HG03558 (cell line): ENCODE data around the gene SLC10A3.

Experiments used
- ATAC-seq: cut with Tn5 transposase; IDR thresholded peaks from one replicate; pipeline ENCODE4 v1.9.1; 2021; ENCODE audit warnings: moderate number of reproducible peaks; ENCODE audit not compliant: unreplicated experiment; ENCODE audit errors: extremely low read depth

SLC10A3 gene

DNA sequence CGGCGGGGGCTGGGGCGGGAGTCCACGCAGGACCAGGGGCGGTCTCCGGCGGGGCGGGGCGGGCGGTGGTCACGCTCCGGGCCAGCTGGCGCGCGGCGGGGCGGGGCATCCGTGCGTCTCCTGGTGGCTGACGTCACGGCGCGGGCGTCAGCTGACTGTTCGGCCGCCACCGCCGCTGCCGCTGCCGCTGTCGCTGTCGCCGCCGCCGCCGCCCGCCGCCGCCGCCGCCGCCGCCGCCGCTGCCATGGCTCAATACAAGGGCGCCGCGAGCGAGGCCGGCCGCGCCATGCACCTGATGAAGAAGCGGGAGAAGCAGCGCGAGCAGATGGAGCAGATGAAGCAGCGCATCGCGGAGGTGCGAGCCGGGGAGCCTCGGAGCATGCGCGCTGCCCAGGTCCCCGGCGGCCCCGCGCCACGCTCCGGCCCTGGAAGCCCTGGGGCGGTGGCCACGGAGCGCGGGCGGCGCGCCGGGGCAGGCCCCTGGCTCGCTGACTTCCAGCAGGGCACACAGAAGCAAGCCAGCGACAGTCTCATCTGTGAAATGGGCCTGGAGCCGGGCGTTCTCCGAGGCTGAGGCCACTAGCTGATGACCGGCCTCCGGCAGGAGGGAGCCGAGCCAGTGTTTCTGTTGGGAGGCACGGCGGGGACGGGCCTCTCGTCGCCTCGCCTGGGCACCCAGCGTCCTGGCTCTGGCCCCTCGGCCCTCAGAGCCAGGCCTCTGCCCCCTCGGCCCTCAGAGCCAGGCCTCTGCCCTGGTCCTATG, 46.3 kb downstream of the SLC10A3 start, which contains the start of gene FAM50A:
TSS of gene FAM50A (plus strand) at position 150 of the 763 bp plus-strand sequence. CDS start at position 245, 95 bp downstream.
- ATAC-seq = no peak

DNA sequence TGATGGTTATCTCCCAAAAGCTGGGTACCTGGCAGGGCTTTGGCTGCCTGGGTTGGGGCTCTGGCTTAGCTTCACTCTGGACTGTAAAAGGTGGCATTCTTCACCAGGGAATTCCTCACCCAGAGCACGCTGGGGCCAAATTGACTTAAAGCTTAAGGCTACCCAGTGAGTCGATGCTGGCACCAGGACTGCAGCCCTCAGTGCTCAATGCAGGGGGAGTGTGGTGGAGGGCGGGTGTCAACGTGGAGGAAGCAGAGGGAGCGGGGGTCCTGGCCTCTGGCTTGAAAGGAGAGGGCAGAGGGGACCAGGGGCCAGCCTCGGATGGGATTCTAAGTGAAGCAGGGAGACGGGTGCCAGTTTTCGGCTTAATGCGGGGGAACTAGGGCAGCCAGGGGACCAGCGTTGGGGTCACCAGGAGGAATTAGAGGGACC, 46.9 kb downstream of the SLC10A3 start:
- ATAC-seq = no peak

DNA sequence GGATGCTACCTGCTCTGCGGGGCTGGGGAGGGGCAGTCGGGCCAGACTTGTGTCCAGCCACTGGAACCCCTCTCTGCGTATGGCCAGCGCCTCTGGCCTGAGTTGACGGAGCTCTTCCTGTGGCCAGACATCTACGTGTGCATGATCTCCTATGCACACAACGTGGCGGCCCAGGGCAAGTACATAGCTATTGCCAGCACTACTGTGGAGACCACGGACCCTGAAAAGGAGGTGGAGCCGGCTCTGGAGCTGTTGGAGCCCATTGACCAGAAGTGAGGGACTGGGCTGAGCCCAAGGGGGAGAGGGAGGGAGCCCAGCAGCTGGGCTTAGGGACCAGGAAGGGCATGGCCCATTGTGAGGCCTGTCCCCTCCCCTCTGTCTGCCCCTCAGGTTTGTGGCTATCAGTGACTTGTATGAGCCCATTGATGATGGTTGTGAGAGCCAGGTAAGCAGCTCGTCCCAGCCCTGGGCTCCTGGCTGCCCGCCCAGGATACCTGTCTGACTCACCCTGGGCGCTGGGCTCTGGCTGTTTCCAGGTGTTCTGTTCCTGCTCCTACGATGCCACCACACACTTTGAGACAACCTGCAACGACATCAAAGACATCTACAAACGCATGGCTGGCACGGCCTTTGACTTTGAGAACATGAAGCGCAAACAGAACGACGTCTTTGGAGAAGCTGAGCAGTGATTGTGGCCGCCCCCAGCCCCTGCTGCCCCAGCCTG, 48.3 kb downstream of the SLC10A3 start:
- ATAC-seq = no peak

DNA sequence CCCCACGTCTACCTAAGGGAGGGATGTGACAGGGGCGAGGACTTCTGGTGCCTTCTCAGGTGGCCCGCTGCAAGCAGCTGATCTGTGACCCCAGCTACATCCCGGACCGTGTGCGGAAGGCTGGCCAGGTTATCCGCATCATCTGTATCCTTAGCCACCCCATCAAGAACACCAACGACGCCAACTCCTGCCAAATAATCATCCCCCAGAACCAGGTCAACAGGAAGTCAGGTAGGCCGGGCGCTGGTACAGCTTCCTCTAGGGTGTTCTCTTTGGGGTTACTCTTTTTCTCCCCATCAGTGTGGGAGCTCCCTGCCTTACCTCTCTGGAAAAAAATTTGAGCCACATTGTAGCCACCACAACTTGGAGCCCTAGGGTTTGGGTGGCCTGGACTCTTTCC, 48.9 kb downstream of the SLC10A3 start:
- ATAC-seq = no peak

DNA sequence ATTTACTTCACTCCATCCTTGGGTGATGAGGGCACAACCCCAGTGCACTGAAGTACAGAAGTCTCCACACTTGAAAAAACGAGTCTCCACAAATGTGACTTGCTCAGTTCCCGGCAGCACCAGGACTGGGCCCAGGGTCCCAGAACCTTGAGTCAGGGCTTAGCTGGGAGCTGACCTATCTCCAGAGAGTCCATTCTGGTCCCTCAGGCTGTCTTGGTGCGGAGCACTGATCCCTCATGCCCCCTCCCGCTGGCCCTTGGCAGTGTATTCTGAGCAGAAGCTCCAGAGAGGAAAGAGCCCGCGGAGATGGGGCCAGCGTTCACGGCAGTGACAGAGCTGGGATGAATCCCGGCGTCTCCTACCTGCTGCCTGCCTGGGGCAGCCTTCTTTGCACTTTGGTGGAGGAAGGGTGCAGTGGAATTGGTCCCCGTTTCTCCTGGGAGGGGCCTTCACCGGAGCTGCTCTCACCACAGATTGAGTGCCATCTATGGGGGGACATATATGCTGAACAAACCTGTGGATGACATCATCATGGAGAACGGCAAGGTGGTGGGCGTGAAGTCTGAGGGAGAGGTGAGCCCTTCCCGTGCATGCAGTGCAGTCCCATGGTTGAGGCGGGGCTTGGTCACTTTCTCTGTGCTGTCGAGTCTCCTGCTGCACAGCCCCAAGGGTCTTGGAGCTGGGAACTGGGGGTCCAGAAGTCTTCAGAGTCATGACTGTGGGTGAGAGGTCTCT, 49.6 kb downstream of the SLC10A3 start:
- ATAC-seq = no peak

DNA sequence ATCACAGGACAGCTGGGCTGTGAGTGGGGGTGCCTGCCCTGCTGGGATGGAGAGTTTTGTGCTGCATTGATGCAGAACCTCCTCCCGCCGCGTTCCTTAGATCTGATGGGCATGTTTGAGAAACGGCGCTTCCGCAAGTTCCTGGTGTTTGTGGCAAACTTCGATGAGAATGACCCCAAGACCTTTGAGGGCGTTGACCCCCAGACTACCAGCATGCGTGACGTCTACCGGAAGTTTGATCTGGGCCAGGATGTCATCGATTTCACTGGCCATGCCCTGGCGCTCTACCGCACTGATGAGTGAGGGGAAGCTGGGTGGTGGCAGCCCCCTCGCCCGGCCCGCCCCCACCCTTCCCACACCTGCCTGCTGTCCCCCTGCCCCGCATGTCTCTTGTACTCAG, 50.6 kb downstream of the SLC10A3 start:
- no peak for ATAC-seq

DNA sequence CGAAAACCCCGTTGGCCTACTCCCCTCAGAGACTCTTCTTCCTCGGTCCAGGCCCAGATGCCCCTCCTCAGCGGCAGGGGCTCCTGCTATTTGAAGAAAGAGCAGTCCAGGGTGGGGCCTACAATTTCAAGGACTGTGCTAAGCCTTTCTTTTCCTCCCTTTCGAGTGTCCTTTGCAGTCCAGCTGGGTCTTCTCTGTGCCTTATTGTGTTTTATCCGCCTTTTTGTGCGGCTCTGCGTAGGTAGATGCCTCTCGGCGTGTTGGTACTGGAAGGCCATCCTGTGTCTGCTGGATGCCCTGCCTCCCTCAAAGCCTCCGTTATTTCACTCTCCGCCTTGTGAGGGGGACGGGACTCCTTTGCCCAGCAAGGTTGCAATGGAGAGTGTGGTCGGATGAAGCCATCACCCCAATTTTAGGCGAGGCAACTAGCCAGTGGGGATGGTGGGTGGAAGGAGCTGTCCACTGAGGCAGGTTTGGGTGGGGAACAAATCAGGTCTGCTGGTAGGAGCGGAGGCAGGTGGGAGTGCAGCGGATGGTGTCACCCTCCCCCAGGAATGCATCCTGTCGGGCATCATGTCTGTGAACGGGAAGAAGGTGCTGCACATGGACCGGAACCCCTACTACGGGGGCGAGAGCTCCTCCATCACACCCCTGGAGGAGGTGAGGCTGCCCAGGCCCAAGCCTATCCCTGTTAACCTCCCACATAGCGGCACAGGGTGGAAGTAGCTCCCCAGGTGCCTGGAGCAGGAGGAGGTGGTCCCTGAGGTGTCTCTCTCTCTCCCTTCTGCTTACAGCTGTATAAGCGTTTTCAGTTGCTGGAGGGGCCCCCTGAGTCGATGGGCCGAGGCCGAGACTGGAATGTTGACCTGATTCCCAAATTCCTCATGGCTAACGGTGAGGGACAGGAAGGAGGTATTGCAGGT, 52.2 kb downstream of the SLC10A3 start:
- ATAC-seq = no peak
